Measurements from ENCODE around the gene HDC.

GRCh38 chr15:50278496-50278895 lies 13.0 kb upstream of the HDC start:
- TF ChIP-seq CTCF (IDR thresholded peaks at IDR 0.05; ENCODE audit: low read length) (no peak), EZH2 (optimal IDR thresholded peaks at IDR 0.05; ENCODE audit: low read depth, low read length) (no peak), EZH2phosphoT487 (IDR thresholded peaks at IDR 0.05; ENCODE audit: low read length) (no peak)

Data from MM.1S (cell line).